ENCODE data around the gene PODXL. TPM values are rescaled to one million over a fixed set of nuclear protein-coding genes. Genes with fewer than 3 reads are reported as not detected.

PODXL gene
- total and polyA plus RNA-seq, 2 of the 8 experiments (the other 6 are each of a cell fraction or from before 2014, with no cell fraction given): 638 to 925 TPM

- TF ChIP-seq KDM5A (IDR thresholded peaks at IDR 0.05; ENCODE audit: low read length) (no peak), KDM1A (IDR thresholded peaks at IDR 0.05; ENCODE audit: borderline replicate concordance, low read length) (no peak), TBP (IDR thresholded peaks at IDR 0.05; ENCODE audit: low read depth, low read length) (no peak), RAD21 (IDR thresholded peaks at IDR 0.05 in 1 of 2, conservative IDR thresholded peaks at IDR 0.05 in 1 of 2; ENCODE audit: low read depth in 2 of 2, low read length in 2 of 2) (no peak)
These were observed 12.1 kb upstream of the PODXL start (continued) for GRCh38 chr7:131568510-131568909.

Data from H1 (cell line).